ENCODE results near the gene DGKG.

Gene DGKG

GRCh38 chr3:186283651-186284348 is 78.2 kb downstream of the DGKG start:
- H3K27me3 ChIP-seq: no peaks in the 10 kb centered on the region
- H3K4me3 ChIP-seq: no peak overlapping the region
- no peak for DNase-seq
- H3K36me3 ChIP-seq: peaks cover 0 to 8% (median 0%) of the 10 kb centered on the region in 3 donors
- H3K27ac ChIP-seq: no peak overlapping the region
- intact Hi-C loops (cut with DNase I; ENCODE audit: low total_unique reads): no loop called here
- TF ChIP-seq CTCF (IDR thresholded peaks at IDR 0.05): no peak
- H3K9me3 ChIP-seq: no peaks in the 10 kb centered on the region
- peaks cover 0 to 30% (median 26%) of the 10 kb centered on the region in 4 donors for H3K4me1 ChIP-seq

GRCh38 chr3:186283096-186283495 is 78.9 kb downstream of the DGKG start:
- Histone ChIP-seq H3K4me1 (peaks cover 0 to 23% (median 19%) of the 10 kb centered on the region in 4 donors), H3K36me3 (peaks cover 0 to 8% (median 6%) of the 10 kb centered on the region in 3 donors), H3K4me3 (no peak overlapping the region), H3K27me3 (no peaks in the 10 kb centered on the region), H3K9me3 (no peaks in the 10 kb centered on the region), H3K27ac (no peak overlapping the region)
- intact Hi-C loops (cut with DNase I; ENCODE audit: low total_unique reads): no loop called here
- no peak for DNase-seq
- TF ChIP-seq CTCF (IDR thresholded peaks at IDR 0.05): no peak

DNA sequence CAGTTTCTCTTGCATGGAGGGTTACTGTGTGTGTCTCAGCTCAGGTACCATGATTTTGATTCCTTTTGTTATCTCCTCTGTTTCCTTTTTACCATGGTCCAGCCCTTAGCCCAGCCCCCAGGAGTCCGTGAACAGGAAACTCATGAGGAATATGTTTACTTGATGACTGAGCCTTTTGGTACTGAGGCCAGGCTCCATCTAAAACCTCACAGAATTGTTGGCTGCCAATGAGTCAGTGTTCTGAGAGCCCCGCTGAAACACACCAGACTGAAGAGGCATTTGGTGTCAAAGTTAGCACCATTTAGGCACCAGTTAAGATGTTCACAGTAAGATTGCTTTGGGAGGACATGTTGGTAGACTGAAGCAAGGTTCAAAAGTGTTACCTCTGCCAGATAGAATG is 80.9 kb downstream of the DGKG start:
- Histone ChIP-seq H3K36me3 (peaks cover 8 to 20% (median 13%) of the 10 kb centered on the region in 3 donors), H3K9me3 (no peaks in the 10 kb centered on the region), H3K27ac (peak overlapping the region; percentile 27 to 41), H3K27me3 (no peaks in the 10 kb centered on the region), H3K4me1 (peaks cover 0 to 17% (median 12%) of the 10 kb centered on the region in 4 donors), H3K4me3 (no peak overlapping the region)
- intact Hi-C loops (cut with DNase I; ENCODE audit: low total_unique reads): no loop called here
- no peak for TF ChIP-seq CTCF (IDR thresholded peaks at IDR 0.05)
- DNase-seq: no peak

DNA sequence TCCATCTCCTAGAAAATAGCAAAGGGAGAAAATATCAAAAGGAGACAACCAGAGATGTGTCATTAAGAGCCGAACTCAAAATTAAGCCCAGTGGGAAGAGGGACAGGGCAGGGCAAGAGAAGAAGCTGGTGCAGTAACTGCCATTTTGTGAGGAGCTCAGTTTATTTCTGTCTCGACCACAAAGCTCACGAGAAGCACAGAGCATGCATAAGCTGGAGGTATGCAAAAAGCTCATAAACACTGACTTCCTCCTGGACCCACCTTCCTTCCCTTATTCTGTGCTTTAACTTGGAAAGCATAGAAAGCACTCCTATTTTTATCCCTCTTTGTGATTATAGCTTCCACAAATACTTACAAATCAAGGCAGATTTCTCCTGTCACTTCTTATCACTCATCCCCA is 81.3 kb downstream of the DGKG start:
- Histone ChIP-seq H3K27ac (peak overlapping the region in 1 of 2 donors; percentile 41), H3K27me3 (no peaks in the 10 kb centered on the region), H3K36me3 (peaks cover 12 to 20% (median 14%) of the 10 kb centered on the region in 3 donors), H3K4me3 (no peak overlapping the region), H3K4me1 (peaks cover 0 to 17% (median 12%) of the 10 kb centered on the region in 4 donors), H3K9me3 (no peaks in the 10 kb centered on the region)
- no peak for DNase-seq
- TF ChIP-seq CTCF (IDR thresholded peaks at IDR 0.05): no peak
- intact Hi-C loops (cut with DNase I; ENCODE audit: low total_unique reads): no loop called here

DNA sequence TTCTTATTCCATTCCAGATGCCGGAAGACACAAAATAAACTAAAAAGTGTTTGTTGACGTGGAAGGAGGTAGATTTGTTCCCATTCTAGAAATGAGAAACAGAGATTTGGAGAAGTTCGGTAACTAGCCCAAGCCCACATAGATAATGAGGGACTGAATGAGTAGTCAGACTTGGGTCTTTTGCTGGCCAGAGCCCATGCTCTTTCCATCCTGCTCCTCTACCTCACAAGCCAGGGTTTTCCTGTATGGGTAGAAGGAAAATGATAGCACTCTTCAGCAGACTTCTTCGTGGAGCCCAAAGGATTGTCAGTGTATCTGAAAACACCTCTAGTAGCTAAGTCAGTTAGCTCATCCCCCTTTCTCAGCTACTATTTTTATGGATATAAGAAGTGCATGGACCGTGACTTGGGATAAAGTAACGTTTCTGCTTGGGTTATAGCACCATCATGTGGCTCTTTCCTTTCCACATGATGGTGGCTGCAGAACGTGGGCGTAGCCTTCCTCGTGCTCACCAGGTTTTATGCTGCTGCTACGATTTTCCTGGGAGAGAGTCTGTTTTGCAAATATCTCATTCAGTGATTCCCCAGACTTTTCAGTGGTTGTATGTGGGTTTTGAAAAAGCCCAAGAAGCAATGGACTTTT is 84.6 kb downstream of the DGKG start:
- no peak overlapping the region for H3K4me3 ChIP-seq
- H3K36me3 ChIP-seq: peaks cover 14 to 25% (median 19%) of the 10 kb centered on the region in 3 donors
- no peaks in the 10 kb centered on the region for H3K9me3 ChIP-seq
- H3K27me3 ChIP-seq: no peaks in the 10 kb centered on the region
- TF ChIP-seq CTCF (IDR thresholded peaks at IDR 0.05): peak in 1 of 2 experiments; percentile 21
- H3K27ac ChIP-seq: no peak overlapping the region
- DNase-seq: no peak
- intact Hi-C loops (cut with DNase I; ENCODE audit: low total_unique reads): loop anchor here (5.0 kb wide), 1 partner anchor 85 kb away; the partner anchor contains the start of gene DGKG
- peaks cover 0 to 16% (median 12%) of the 10 kb centered on the region in 4 donors for H3K4me1 ChIP-seq

Measured in tibial artery (tissue), 4 donors.